Parathyroid adenoma (tissue), 2 donors: Measurements from ENCODE around the gene CAMK2G.
"Not testable (repeated sequence)": the region's sequence is repeated elsewhere in the genome, so short reads cannot be mapped to it uniquely, and the experiment has no call there.

Source experiments
- H2AFZ ChIP-seq: fragments of 300-600 bp; sonication (generic); one replicate; pipeline ENCODE4 v1.7.0; 2017; ENCODE audit warnings: antibody characterized with exemption, mild to moderate bottlenecking
- H3K27ac ChIP-seq: fragments of 300-600 bp; sonication (generic); one replicate; pipeline ENCODE4 v1.7.0; 2017
- H3K27me3 ChIP-seq: fragments of 300-600 bp; sonication (generic); one replicate; pipeline ENCODE4 v1.7.0; 2017; ENCODE audit warnings: low read length; ENCODE audit not compliant: control insufficient read depth, insufficient read depth
- H3K36me3 ChIP-seq: fragments of 300-600 bp; sonication (generic); one replicate; pipeline ENCODE4 v1.7.0; 2017; ENCODE audit warnings: low read length; ENCODE audit not compliant: control insufficient read depth, insufficient read depth
- H3K4me1 ChIP-seq: fragments of 300-600 bp; sonication (generic); one replicate; pipeline ENCODE4 v1.7.0; 2017; ENCODE audit warnings: control low read depth
- H3K4me2 ChIP-seq: fragments of 300-600 bp; sonication (generic); one replicate; pipeline ENCODE4 v1.7.0; 2017; ENCODE audit warnings: low read length
- H3K4me3 ChIP-seq: fragments of 300-600 bp; sonication (generic); one replicate; pipeline ENCODE4 v1.7.0; 2017; ENCODE audit warnings: low read depth, low read length
- H3K79me2 ChIP-seq: fragments of 300-600 bp; sonication (generic); one replicate; pipeline ENCODE4 v1.7.0; 2017; ENCODE audit warnings: control low read depth
- H3K9ac ChIP-seq: fragments of 300-600 bp; sonication (generic); one replicate; pipeline ENCODE4 v1.7.0; 2017; ENCODE audit warnings: mild to moderate bottlenecking
- H3K9me3 ChIP-seq: fragments of 300-600 bp; sonication (generic); one replicate; pipeline ENCODE4 v1.7.0; 2017; ENCODE audit warnings: low read length; ENCODE audit not compliant: control insufficient read depth
- CTCF ChIP-seq: fragments of 300-600 bp; sonication (generic); IDR thresholded peaks from one replicate; pipeline ENCODE4 v1.7.0; 2017; ENCODE audit warnings: antibody characterized with exemption, mild to moderate bottlenecking
- donor health status: primary hyperparathyroidism.

CAMK2G gene

GRCh38 chr10:73790886-73791625, 83.3 kb downstream of the CAMK2G start:
- Histone ChIP-seq H3K9me3 (no peaks in the 10 kb centered on the region), H2AFZ (no peak overlapping the region), H3K9ac (no peak overlapping the region), H3K4me3 (no peak overlapping the region), H3K79me2 (peaks cover 25% of the 10 kb centered on the region), H3K4me2 (no peak overlapping the region), H3K27ac (no peak overlapping the region), H3K4me1 (peaks cover 10% of the 10 kb centered on the region), H3K36me3 (no peaks in the 10 kb centered on the region), H3K27me3 (no peaks in the 10 kb centered on the region)
- TF ChIP-seq CTCF, result no peak

GRCh38 chr10:73789659-73790055, 84.7 kb downstream of the CAMK2G start:
- no peaks in the 10 kb centered on the region for H3K27me3 ChIP-seq
- H3K9ac ChIP-seq, result no peak overlapping the region
- no peak overlapping the region for H3K4me2 ChIP-seq
- H3K79me2 ChIP-seq, result peaks cover 25% of the 10 kb centered on the region
- no peak overlapping the region for H3K27ac ChIP-seq
- no peaks in the 10 kb centered on the region for H3K9me3 ChIP-seq
- H3K4me1 ChIP-seq, result peaks cover 13% of the 10 kb centered on the region
- no peak for TF ChIP-seq CTCF
- no peak overlapping the region for H3K4me3 ChIP-seq
- H3K36me3 ChIP-seq, result no peaks in the 10 kb centered on the region
- no peak overlapping the region for H2AFZ ChIP-seq

- no peak overlapping the region for H3K4me2 ChIP-seq
- H2AFZ ChIP-seq, result no peak overlapping the region
- peaks cover 25% of the 10 kb centered on the region for H3K79me2 ChIP-seq
- H3K27me3 ChIP-seq, result no peaks in the 10 kb centered on the region
- no peaks in the 10 kb centered on the region for H3K36me3 ChIP-seq
- H3K4me1 ChIP-seq, result peaks cover 14% of the 10 kb centered on the region
- H3K9ac ChIP-seq, result no peak overlapping the region
- H3K27ac ChIP-seq, result no peak overlapping the region
- no peak overlapping the region for H3K4me3 ChIP-seq
- TF ChIP-seq CTCF, result no peak
- H3K9me3 ChIP-seq, result no peaks in the 10 kb centered on the region
Observed at GRCh38 chr10:73788864-73789658, 85.3 kb downstream of the CAMK2G start.

GRCh38 chr10:73787031-73787800, 87.1 kb downstream of the CAMK2G start:
- peaks cover 27% of the 10 kb centered on the region for H3K79me2 ChIP-seq
- H3K36me3 ChIP-seq, H2AFZ ChIP-seq, H3K4me3 ChIP-seq, H3K9ac ChIP-seq, H3K27me3 ChIP-seq, H3K9me3 ChIP-seq, H3K27ac ChIP-seq: not testable (repeated sequence)
- H3K4me2 ChIP-seq, result peak overlapping the region; percentile 83
- peaks cover 19% of the 10 kb centered on the region for H3K4me1 ChIP-seq

GRCh38 chr10:73786512-73786885, 87.9 kb downstream of the CAMK2G start:
- no peaks in the 10 kb centered on the region for H3K27me3 ChIP-seq
- no peak for TF ChIP-seq CTCF

More at GRCh38 chr10:73786512-73786885, 87.9 kb downstream of the CAMK2G start:
- peak overlapping the region; percentile 83 for H3K4me2 ChIP-seq
- no peaks in the 10 kb centered on the region for H3K36me3 ChIP-seq
- H3K4me3 ChIP-seq, result peak overlapping the region; percentile 66
- H3K9ac ChIP-seq, result no peak overlapping the region
- H3K27ac ChIP-seq, result peak overlapping the region; percentile 82
- H3K9me3 ChIP-seq, result no peaks in the 10 kb centered on the region
- H3K79me2 ChIP-seq, result peaks cover 27% of the 10 kb centered on the region
- peaks cover 19% of the 10 kb centered on the region for H3K4me1 ChIP-seq
- H2AFZ ChIP-seq, result no peak overlapping the region
